ENCODE results near the gene DEFB116.

DNA sequence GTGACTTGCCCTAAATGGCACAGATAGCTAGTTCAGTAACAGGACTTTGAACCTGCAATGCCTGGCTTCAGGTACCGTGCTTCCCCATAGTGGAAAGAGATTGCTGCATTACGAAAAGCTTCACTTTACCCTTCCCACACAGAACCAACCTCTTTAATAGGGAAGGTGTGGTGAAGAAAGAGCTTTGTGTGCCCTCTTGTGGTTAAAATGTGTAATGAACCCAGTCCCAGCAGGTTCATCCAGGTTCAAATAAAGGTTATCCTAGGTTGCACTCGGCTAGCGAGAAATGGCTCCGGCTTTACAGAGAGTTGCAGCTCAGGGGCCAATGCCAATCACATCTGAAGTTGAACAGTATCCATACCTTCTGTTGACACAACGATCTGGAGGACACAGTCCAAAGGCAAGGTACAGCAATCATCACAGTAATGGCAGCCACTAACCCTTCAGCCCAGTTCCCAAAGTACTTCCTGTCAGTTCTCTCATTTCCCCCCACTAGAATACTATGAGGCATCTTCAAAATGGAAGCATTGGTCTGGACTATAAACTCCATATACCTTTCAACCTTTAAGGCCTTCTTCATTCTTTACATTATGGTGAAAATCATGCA is 48.0 kb downstream of the DEFB116 start:
- TF ChIP-seq, protein P1, sequence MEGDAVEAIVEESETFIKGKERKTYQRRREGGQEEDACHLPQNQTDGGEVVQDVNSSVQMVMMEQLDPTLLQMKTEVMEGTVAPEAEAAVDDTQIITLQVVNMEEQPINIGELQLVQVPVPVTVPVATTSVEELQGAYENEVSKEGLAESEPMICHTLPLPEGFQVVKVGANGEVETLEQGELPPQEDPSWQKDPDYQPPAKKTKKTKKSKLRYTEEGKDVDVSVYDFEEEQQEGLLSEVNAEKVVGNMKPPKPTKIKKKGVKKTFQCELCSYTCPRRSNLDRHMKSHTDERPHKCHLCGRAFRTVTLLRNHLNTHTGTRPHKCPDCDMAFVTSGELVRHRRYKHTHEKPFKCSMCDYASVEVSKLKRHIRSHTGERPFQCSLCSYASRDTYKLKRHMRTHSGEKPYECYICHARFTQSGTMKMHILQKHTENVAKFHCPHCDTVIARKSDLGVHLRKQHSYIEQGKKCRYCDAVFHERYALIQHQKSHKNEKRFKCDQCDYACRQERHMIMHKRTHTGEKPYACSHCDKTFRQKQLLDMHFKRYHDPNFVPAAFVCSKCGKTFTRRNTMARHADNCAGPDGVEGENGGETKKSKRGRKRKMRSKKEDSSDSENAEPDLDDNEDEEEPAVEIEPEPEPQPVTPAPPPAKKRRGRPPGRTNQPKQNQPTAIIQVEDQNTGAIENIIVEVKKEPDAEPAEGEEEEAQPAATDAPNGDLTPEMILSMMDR (IDR thresholded peaks at IDR 0.05), result peak; percentile 14 to 51 (median 23)
- no peak for TF ChIP-seq POLR2A (IDR thresholded peaks at IDR 0.05)

Measured in testis (tissue), 2 donors.